Fibroblast of peridontal ligament (primary cell): ENCODE measurements around the gene PGBD1.
A peak's percentile ranks its signal among the peaks of the same experiment; 100 is the strongest.

Experiments used
- DNase-seq: peaks from one replicate; pipeline ENCODE4 v3.0.0-alpha.2; 2010; ENCODE audit errors: extremely low read depth

The PGBD1 gene, protein sequence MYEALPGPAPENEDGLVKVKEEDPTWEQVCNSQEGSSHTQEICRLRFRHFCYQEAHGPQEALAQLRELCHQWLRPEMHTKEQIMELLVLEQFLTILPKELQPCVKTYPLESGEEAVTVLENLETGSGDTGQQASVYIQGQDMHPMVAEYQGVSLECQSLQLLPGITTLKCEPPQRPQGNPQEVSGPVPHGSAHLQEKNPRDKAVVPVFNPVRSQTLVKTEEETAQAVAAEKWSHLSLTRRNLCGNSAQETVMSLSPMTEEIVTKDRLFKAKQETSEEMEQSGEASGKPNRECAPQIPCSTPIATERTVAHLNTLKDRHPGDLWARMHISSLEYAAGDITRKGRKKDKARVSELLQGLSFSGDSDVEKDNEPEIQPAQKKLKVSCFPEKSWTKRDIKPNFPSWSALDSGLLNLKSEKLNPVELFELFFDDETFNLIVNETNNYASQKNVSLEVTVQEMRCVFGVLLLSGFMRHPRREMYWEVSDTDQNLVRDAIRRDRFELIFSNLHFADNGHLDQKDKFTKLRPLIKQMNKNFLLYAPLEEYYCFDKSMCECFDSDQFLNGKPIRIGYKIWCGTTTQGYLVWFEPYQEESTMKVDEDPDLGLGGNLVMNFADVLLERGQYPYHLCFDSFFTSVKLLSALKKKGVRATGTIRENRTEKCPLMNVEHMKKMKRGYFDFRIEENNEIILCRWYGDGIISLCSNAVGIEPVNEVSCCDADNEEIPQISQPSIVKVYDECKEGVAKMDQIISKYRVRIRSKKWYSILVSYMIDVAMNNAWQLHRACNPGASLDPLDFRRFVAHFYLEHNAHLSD

DNA sequence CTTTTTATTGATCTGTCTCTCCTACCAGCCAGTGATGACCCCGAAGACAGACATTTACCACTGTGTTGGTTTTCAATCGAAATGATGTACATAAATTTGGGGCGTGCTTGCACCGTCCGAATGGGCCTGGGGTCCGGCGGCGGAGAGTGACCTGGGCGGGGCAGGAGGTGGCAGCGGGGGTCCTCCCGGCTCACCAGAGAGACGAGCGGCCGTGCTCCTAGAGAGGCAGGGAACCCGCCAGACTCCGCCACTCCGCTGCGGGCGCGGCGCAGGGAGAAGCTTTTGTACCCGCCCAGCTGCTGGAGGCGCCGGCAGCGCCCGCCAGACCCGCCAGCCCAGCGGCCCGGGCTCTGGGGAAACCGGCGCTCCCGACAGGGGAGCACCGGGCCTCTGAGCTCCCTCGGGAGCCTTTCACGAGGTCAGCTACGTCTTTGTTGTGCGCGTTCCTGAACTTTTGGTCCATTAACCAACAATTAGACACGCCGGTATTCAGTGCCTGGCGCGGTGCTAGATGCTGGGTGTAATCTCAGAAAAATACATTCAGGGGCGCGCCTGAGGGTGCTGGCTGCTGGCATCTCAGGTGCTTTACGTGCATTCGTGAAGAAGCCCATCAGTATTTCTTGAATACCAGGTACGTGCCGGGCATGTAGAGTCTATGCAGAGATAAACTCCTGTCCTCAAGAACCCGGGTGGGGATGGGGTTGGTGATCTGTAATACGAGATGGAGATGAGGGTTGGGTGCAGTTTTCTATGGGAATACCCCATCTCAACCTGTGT is at the start of gene PGBD1:
TSS of gene PGBD1 (plus strand) at position 285 of the 777 bp plus-strand sequence. CDS start 2,242 bp downstream, outside the sequence.
- DNase-seq = peak; percentile 68

GRCh38 chr6:28232785-28233184 is 48.6 kb upstream of the PGBD1 start:
- DNase-seq = no peak

DNA sequence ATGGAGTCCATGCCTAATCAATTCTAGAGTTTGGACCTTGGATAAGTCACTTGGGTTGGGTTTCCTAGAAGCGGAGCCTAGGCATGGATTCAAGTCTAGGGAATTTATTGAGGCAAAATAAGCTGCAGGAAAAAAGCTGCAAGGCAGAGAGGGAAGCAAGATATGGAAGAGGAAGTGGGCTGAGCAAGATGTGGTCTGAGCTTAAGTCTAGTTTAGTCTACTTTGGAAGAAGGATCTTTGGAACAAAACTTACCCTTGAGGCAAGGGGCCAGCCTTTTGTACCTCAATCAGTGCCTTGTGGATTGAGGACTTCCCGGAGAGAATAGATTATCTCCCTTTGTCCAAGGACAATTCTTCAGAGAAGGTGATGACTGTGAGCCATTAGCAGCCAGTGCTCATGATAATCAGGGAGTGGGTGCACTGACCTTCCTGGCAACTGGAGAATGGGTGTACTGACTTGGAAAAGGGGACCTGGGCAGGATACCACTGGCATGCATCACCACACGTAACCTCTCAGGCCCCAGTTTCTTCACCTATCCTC is 45.4 kb upstream of the PGBD1 start:
- no peak for DNase-seq

GRCh38 chr6:28239636-28240035 is 41.7 kb upstream of the PGBD1 start:
- DNase-seq = no peak

DNA sequence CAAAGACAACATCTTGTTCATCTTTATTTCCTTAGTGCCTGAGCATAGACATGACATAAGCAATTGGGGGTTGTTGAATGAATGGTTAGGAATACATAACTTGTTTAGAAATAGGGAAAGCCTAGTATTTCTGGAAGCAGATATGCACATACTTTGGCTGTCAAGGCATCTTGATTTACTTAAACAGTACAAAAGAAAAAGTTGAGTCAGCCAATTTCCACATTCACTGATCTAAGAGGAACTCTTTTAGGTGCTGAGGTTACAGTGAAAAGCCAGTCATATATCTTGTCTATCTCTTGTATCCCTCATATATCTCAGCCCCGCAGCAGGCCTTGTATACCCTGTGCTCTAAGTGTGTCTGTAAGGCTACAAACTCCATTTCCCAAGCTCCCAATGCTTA is 40.9 kb upstream of the PGBD1 start:
- DNase-seq = peak; percentile 26

DNA sequence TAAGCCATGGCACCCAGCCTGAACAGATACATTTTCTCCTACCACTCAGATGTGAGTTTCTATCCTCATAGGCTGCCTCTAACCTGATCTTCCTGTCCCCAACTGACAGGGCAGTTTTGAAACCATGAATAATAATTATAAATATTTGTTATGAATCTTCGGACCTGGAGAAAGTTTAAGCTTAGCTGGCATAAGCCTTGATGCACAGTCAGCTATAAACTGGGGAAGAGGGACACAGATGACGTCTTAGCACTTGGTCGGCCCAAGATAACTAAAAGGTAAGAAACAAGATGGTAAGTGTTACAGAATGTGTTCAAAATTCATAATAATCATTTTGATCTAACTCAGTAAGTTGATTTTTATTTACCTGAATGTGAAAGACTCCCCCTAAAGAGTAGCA is 37.4 kb upstream of the PGBD1 start:
- DNase-seq = no peak

DNA sequence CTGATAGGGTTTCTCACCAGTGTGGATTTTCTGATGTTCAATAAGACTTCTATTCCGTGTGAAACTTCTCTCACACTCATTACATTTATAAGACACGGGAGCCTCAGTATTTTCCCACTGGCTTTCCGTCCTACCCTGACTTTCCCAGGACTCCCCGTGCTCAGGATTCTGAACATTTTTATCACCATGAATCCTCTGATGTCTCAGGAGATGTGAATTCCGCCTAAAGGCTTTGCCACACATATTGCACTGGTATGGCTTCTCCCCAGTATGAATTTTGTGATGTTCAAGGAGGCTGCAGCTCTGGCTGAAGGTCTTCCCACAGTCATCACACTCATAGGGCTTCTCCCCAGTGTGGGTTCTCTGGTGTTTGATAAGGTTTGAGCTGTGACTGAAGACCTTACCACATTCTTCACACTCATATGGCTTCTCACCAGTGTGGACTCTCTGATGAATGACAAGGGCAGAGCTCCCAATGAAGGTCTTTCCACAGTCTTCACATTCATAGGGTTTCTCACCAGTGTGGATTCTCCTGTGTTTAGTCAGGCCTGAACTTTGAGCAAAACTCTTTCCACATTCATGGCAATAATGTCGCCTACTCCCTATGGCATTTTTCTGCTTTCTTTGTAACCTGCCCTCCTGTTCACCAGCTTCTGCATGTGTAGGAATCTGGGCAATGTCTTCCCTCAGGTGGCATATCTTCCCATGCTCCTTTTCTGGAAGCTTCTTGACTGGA is 36.0 kb upstream of the PGBD1 start:
- DNase-seq = no peak

GRCh38 chr6:28248916-28249315 is 32.5 kb upstream of the PGBD1 start:
- DNase-seq = peak; percentile 62

GRCh38 chr6:28250747-28251146 is 30.6 kb upstream of the PGBD1 start:
- DNase-seq = no peak

- no peak for DNase-seq
Measured at GRCh38 chr6:28251661-28252008, 29.7 kb upstream of the PGBD1 start.

- peak; percentile 96 for DNase-seq
Measured at GRCh38 chr6:28252009-28252975, 29.1 kb upstream of the PGBD1 start, which contains the start of gene ZKSCAN4. TSS of gene ZKSCAN4 (minus strand) at chr6:28252269. CDS start at chr6:28251980, 289 bp downstream.

DNA sequence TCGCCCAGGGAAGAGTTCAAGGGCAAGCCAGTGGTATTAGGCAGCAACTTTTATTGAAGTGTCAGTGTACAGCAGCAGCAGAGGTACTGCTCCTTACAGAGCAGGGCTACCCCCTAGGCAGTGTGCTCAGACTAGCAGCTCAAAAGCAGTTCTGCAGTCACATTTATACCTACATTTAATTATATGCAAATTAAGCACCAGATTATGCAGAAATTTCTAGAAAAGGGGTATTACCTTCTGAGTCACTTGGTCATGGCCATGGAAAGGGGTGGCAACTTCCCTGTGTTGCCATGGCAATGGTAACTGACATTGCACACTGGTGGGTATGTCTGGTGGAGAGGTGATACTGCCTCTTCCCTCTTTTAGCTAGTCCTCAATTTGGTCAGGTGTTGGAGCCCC is 27.3 kb upstream of the PGBD1 start:
- no peak for DNase-seq

DNA sequence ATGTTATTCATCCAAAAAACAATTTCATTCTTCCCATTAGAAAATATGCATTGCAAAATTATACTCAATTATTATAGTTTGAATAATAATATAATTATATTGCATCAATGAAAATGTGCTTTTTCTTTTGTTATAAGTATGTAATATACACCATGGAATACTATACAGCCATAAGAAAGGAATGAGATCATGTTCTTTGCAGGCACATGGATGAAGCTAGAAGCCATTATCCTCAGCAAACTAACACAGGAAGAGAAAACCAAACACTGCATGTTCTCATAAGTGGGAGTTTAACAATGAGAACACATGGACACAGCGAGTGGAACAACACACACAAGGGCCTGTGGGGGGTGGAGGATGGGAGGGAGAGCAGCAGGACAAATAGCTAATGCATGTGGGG is 24.3 kb upstream of the PGBD1 start:
- no peak for DNase-seq

GRCh38 chr6:28258877-28259777 is 22.2 kb upstream of the PGBD1 start, which contains the start of gene NKAPL:
TSS of gene NKAPL (plus strand) at chr6:28259297. CDS start at chr6:28259372, 75 bp downstream.
- DNase-seq = peak; percentile 72

DNA sequence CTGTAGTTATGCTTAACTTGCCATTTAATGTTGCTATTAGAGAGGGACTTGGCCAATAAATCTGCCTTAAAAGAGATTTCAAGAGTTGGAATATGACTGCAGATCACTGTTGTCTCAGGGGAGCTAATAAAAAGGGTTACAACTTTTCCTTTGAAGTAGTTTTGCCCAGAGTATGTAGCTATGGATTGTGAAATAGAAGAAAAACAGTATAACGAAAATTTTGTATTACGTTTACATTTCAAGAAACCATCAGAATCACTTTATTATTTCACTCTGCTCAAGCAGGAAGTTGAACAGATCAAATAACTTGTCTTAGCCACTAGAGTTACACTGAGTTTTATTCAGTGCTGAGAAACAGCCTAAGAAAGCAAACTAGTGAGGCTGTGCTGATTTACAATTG is 17.4 kb upstream of the PGBD1 start:
- DNase-seq = peak; percentile 28

DNA sequence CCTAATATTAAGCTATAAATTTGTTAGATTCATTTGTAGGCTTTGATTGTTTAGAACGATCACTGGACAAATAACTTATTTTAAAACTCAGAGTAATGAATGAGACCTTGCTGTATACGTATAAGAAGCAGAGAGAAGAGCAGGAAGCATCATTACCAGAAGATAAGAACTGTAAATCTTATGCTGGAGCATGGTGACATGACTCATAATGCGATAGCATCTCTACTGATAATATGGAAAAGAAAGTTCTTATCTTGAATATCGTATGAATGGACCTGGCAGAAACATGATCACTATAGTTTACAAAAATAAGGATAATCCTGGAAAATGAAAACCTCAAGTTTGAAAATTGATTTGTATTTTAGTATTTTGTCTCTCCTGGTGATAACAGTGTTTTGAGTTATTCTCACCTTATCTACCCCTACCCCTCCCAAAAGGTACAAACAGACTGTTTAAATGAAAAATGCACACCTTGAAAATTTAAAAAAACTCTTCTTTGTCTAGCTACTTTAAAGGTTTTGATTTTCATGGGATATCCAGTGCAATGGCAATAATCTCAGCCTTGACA is 16.5 kb upstream of the PGBD1 start:
- DNase-seq = no peak

GRCh38 chr6:28266563-28266961 is 14.8 kb upstream of the PGBD1 start:
- no peak for DNase-seq

DNA sequence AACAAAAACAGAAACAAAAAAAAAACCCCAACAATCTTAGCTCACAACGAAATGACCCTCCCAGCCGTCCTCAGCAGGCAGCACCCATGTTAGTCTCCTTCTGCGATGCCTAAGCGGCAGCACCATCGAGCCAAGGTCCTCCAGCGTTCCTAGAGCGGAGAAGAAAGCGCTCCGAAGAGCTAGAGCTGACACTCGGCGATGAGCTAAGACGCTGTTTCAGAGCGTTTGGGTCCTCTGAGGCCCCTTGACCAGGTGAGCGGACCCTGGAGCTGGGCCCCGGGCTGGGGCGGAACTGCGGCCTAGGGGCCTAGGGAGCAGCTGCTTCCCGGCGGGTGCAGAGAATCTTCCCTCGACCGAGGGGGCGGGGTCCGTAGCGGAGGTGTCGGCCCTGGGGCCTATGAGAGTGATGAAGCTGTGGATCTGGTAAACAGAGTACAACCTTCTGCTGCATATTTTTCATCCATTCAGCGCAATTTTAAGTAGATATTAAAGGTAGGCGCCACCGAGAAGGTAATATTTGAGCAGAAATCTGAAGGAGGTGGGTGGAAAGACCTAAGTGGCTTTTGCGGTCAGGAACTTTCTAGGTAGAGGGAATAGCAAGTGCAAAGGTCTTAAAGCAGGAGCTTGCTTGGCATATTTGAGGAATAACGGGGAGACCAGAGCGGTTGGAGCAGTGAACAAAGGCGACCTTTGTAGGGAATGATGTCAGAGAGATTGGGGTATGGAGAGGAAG is 14.2 kb upstream of the PGBD1 start, which contains the start of gene ZSCAN26:
TSS of gene ZSCAN26 (plus strand) at position 182 of the 733 bp plus-strand sequence. CDS start 4,777 bp downstream, outside the sequence.
- DNase-seq = peak; percentile 92
